GM12875 (cell line): ENCODE results near the gene ZPR1.
"Not testable (repeated sequence)": the region's sequence is repeated elsewhere in the genome, so short reads cannot be mapped to it uniquely, and the experiment has no call there.

ENCODE experiments used
- H3K4me3 ChIP-seq: one replicate; pipeline ENCODE4 v1.5.1; 2011; ENCODE audit warnings: low read depth, low read length, control low read depth
- TF ChIP-seq, protein P1 (sequence below): IDR thresholded peaks from 2 replicates; pipeline ENCODE4 v1.5.1; 2011; ENCODE audit warnings: low read depth, mild to moderate bottlenecking, control low read depth, inconsistent platforms, low read length, moderate library complexity, borderline replicate concordance; ENCODE audit not compliant: insufficient read depth

The ZPR1 gene

GRCh38 chr11:116811194-116811593, 23.4 kb upstream of the ZPR1 start:
- H3K4me3 ChIP-seq: no peak overlapping the region
- TF ChIP-seq, protein P1, sequence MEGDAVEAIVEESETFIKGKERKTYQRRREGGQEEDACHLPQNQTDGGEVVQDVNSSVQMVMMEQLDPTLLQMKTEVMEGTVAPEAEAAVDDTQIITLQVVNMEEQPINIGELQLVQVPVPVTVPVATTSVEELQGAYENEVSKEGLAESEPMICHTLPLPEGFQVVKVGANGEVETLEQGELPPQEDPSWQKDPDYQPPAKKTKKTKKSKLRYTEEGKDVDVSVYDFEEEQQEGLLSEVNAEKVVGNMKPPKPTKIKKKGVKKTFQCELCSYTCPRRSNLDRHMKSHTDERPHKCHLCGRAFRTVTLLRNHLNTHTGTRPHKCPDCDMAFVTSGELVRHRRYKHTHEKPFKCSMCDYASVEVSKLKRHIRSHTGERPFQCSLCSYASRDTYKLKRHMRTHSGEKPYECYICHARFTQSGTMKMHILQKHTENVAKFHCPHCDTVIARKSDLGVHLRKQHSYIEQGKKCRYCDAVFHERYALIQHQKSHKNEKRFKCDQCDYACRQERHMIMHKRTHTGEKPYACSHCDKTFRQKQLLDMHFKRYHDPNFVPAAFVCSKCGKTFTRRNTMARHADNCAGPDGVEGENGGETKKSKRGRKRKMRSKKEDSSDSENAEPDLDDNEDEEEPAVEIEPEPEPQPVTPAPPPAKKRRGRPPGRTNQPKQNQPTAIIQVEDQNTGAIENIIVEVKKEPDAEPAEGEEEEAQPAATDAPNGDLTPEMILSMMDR: no peak

GRCh38 chr11:116808262-116809175, 20.7 kb upstream of the ZPR1 start:
- TF ChIP-seq, protein P1: no peak

DNA sequence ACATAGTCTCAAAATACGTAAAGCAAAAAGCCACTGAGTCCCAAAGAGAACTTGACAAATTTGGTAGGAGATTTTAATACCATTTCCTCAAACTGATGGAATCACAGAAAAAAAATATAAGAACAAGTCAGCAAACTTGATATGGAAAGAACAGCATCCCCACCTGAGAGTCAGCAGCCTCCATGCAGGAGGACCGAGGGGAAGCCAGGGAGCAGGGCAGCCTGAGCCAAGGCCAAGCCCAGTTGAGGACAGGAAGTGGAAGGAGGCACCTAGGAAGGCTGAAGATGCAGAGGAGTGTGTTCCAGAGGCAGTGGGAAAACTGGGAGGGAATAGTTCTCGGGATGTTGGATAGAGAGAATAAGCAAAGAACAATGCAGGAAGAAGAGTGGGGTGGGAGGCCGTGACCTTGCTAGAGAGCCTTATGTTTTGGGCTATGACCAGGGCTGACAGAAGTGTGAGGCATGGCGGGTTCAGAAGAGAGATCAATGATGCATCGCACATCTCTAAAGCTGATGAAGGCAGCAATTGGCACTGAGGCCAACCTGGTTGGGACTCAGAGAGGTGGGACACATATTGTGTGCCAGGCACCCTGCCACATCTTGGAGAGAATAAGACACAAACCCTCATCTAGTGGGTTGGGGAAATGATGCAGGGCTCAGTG, 19.9 kb upstream of the ZPR1 start:
- no peak overlapping the region for H3K4me3 ChIP-seq
- TF ChIP-seq, protein P1: no peak

More at GRCh38 chr11:116808262-116809175, 20.7 kb upstream of the ZPR1 start:
- no peak overlapping the region for H3K4me3 ChIP-seq

DNA sequence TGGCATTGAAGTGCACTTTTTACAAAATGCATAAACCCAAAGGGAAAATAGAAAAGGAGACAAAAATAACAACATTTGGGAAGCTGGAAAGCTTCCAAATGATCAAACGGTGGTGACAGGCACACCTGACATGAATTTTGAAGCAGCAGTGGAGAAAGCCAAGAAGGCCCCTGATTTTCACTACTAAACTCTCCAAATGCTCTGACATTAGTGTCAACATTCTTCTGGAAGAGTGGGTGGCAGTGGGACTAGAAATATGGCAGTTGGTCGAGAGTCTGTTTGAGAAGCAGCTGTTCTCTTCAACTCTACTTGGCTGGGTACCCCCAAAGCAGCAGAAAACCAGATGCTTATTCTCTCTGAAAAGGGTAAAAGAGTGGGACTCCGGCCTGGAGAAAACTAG, 16.2 kb upstream of the ZPR1 start:
- no peak overlapping the region for H3K4me3 ChIP-seq
- TF ChIP-seq, protein P1: no peak

GRCh38 chr11:116801662-116802061, 13.8 kb upstream of the ZPR1 start:
- not testable (repeated sequence) for H3K4me3 ChIP-seq

GRCh38 chr11:116800610-116801009, 12.8 kb upstream of the ZPR1 start:
- TF ChIP-seq, protein P1: no peak
- no peak overlapping the region for H3K4me3 ChIP-seq

- TF ChIP-seq, protein P1: no peak
Observed at GRCh38 chr11:116798368-116798767, 10.5 kb upstream of the ZPR1 start.

More at GRCh38 chr11:116798368-116798767, 10.5 kb upstream of the ZPR1 start:
- H3K4me3 ChIP-seq: no peak overlapping the region
